Suprapubic skin (tissue), 4 donors: ENCODE measurements around the gene PHPT1.
"Not testable (repeated sequence)": the region's sequence is repeated elsewhere in the genome, so short reads cannot be mapped to it uniquely, and the experiment has no call there.

ENCODE experiments used
- CTCF ChIP-seq, 2 donors: fragments of 200-600 bp in 1 of 2; fragments of 450-650 bp in 1 of 2; sonication (generic) in 1 of 2; IDR thresholded peaks; one replicate each; pipeline ENCODE4 v1.5.1; 2016 to 2019; ENCODE audit warnings: antibody characterized with exemption in 2 of 2, mild to moderate bottlenecking in 1 of 2, moderate library complexity in 1 of 2
- EP300 ChIP-seq: sonication (generic); formaldehyde crosslinking; IDR thresholded peaks from one replicate; pipeline ENCODE4 v1.6.1; 2017; ENCODE audit warnings: antibody characterized with exemption
- POLR2A ChIP-seq, 2 donors: fragments of 450-650 bp; IDR thresholded peaks; one replicate each; pipeline ENCODE4 v1.6.1; 2017; ENCODE audit warnings: antibody characterized with exemption in 2 of 2, mild to moderate bottlenecking in 2 of 2, moderate library complexity in 2 of 2
- POLR2AphosphoS5 ChIP-seq, 3 donors: sonication (generic); formaldehyde crosslinking; IDR thresholded peaks; one replicate each; pipeline ENCODE4 v1.6.1; 2017; ENCODE audit warnings: antibody characterized with exemption in 3 of 3

DNA sequence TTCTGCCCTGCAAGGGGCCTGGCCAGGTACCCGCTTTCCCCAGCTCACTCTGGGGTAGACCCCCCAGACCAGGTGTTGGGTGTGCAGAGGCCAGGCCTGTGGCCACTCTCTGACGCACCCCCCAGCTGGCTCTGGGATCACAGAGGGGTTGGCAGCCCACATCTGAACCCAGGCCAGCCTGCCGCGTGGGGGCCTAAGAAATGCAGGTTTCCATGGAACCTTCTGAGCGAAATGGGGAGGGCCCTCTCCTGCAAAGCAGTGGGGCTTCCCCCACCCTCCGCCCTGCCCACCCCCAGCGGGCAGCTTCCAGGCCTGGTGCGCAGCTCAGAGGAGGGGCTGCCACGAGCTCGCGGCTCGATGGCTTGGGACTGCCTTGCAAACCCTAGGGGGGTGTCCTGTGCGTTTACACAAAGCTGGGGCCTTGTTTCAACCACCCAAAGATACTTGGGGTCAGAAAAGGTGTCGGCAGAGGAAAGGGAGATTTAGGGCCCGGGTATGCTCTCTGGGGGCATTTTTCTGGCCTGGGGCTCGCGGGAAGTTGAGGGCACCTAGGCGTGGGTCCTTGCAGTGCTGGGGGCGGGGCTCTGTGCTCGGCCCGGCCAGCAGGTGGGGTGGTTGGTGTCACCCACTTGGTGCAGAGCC is 5.9 kb upstream of the PHPT1 start:
- TF ChIP-seq CTCF (IDR thresholded peaks at IDR 0.05); POLR2AphosphoS5 (IDR thresholded peaks at IDR 0.05); POLR2A (IDR thresholded peaks at IDR 0.05); EP300: not testable (repeated sequence)
